NT2/D1 (cell line): ENCODE data around the gene HNRNPF.

Experiments
- SUZ12 ChIP-seq: IDR thresholded peaks from 2 replicates; pipeline ENCODE4 v1.6.1; 2011; ENCODE audit not compliant: insufficient read length, insufficient read depth; ENCODE audit errors: extremely low read depth
- ZNF274 ChIP-seq: IDR thresholded peaks from 2 replicates; pipeline ENCODE4 v1.6.1; 2011; ENCODE audit warnings: mild to moderate bottlenecking, low read depth, low read length

DNA sequence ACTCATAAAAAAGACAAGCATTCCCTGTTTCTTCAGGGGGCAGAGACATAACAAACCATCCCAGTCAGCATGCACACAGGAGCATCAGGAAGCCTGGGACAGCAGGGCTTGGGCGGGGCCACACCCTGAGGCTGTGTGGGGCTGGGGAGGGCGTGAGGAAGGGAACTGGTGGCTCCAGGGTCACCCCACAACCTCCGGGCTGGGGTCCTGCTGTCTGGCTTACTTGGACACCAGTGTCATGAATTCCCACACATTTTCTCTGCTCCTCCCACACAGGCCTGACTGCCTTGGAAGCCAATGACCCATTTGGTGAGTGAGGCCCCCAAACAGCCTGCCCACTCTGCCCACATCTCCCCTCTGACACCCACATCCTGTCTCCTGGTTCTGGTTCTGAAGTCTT is 34.8 kb downstream of the HNRNPF start:
- TF ChIP-seq ZNF274 (no peak), SUZ12 (no peak)
